ENCODE data around the gene USF3.

DNA sequence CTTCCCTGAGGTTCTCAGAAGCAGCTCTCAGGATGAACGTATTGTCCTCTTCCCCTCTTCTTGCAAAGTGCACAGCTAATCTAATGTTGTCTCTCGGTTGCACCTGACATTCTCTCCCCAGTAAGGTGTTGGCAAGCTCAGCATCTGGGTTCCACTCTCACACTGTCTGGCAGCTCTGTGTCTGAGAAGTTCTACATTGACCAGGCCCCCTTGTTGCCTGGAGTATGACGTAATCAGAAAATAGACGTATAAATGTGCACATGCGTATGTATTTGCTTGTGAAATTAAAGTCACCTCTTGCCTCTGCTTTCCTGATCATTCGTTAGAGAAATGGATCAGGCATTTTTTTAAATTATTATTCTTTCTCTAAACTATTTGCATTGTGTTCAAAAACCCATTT is 67.7 kb downstream of the USF3 start:
- TF ChIP-seq, protein P1, sequence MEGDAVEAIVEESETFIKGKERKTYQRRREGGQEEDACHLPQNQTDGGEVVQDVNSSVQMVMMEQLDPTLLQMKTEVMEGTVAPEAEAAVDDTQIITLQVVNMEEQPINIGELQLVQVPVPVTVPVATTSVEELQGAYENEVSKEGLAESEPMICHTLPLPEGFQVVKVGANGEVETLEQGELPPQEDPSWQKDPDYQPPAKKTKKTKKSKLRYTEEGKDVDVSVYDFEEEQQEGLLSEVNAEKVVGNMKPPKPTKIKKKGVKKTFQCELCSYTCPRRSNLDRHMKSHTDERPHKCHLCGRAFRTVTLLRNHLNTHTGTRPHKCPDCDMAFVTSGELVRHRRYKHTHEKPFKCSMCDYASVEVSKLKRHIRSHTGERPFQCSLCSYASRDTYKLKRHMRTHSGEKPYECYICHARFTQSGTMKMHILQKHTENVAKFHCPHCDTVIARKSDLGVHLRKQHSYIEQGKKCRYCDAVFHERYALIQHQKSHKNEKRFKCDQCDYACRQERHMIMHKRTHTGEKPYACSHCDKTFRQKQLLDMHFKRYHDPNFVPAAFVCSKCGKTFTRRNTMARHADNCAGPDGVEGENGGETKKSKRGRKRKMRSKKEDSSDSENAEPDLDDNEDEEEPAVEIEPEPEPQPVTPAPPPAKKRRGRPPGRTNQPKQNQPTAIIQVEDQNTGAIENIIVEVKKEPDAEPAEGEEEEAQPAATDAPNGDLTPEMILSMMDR (conservative IDR thresholded peaks at IDR 0.05; ENCODE audit: low read length) = no peak
- TF ChIP-seq EZH2phosphoT487 (IDR thresholded peaks at IDR 0.05; ENCODE audit: borderline replicate concordance) = no peak
